BE2C (cell line): ENCODE measurements around the gene EFS.
A peak's percentile ranks its signal among the peaks of the same experiment; 100 is the strongest.

Source experiments
- DNase-seq: peaks from one replicate; pipeline ENCODE4 v3.0.0-alpha.2; 2020
- H3K27me3 ChIP-seq: fragments of 250-450 bp; sonication (Bioruptor Pico); 2 replicates; pipeline ENCODE4 v1.5.1; 2020; ENCODE audit warnings: mild to moderate bottlenecking
- H3K36me3 ChIP-seq: fragments of 250-450 bp; sonication (Bioruptor Pico); 2 replicates; pipeline ENCODE4 v1.5.1; 2020; ENCODE audit warnings: mild to moderate bottlenecking
- H3K4me1 ChIP-seq: fragments of 250-450 bp; sonication (Bioruptor Pico); 2 replicates; pipeline ENCODE4 v1.5.1; 2020
- H3K4me3 ChIP-seq: 2 replicates; pipeline ENCODE4 v1.5.1; 2011; ENCODE audit warnings: low read depth, low read length
- H3K9me3 ChIP-seq: fragments of 250-450 bp; sonication (Bioruptor Pico); 2 replicates; pipeline ENCODE4 v1.5.1; 2020
- CTCF ChIP-seq: IDR thresholded peaks from 2 replicates; pipeline ENCODE4 v1.5.1; 2012; ENCODE audit warnings: mild to moderate bottlenecking, low read depth, low read length

EFS gene

GRCh38 chr14:23307146-23307530 lies 57.8 kb downstream of the EFS start:
- no peaks in the 10 kb centered on the region for H3K9me3 ChIP-seq
- H3K4me3 ChIP-seq = peak overlapping the region; percentile 95
- H3K4me1 ChIP-seq = no peaks in the 10 kb centered on the region
- no peak for DNase-seq
- TF ChIP-seq CTCF = no peak
- H3K36me3 ChIP-seq = peaks cover 16% of the 10 kb centered on the region
- H3K27me3 ChIP-seq = no peaks in the 10 kb centered on the region

- Histone ChIP-seq H3K36me3 (peaks cover 16% of the 10 kb centered on the region), H3K4me3 (peak within 1 kb of the TSS; percentile 95), H3K4me1 (no peaks in the 10 kb centered on the region), H3K9me3 (no peaks in the 10 kb centered on the region), H3K27me3 (no peaks in the 10 kb centered on the region)
- DNase-seq = peak; percentile 95
- TF ChIP-seq CTCF = no peak
These were observed 58.4 kb downstream of the EFS start, which contains the start of gene BCL2L2 for GRCh38 chr14:23306412-23307145. TSS of gene BCL2L2 (plus strand) at chr14:23306833. CDS start at chr14:23307768, 935 bp downstream.
